ENCODE data around the gene TPCN1.

- no peak for TF ChIP-seq CTCF (IDR thresholded peaks at IDR 0.05)
- no peak for TF ChIP-seq POLR2A (IDR thresholded peaks at IDR 0.05)
- TF ChIP-seq EP300 (IDR thresholded peaks at IDR 0.05), result no peak
Observed at GRCh38 chr12:113322343-113322742, 101.1 kb downstream of the TPCN1 start.

All from ovary (tissue), 3 donors.